ENCODE results near the gene RANGAP1.

DNA sequence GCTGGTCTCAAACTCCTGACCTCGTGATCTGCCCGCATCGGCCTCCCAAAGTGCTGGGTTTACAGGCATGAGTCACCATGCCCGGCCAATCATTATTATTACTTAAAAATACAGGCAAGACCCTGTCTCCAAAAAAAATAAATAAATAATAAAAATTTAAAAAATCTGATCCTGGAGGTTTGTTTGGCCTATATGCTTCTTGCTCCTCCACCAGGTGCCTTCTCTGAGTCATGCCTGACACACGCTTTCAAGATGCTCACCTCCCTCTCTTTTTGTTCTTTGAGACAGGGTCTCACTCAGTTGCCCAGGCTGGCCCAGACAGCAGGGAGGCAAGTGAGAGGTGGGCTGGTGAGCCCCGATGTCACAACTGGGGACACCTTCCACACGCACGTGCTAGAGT is 28.8 kb upstream of the RANGAP1 start:
- TF ChIP-seq, protein P1, sequence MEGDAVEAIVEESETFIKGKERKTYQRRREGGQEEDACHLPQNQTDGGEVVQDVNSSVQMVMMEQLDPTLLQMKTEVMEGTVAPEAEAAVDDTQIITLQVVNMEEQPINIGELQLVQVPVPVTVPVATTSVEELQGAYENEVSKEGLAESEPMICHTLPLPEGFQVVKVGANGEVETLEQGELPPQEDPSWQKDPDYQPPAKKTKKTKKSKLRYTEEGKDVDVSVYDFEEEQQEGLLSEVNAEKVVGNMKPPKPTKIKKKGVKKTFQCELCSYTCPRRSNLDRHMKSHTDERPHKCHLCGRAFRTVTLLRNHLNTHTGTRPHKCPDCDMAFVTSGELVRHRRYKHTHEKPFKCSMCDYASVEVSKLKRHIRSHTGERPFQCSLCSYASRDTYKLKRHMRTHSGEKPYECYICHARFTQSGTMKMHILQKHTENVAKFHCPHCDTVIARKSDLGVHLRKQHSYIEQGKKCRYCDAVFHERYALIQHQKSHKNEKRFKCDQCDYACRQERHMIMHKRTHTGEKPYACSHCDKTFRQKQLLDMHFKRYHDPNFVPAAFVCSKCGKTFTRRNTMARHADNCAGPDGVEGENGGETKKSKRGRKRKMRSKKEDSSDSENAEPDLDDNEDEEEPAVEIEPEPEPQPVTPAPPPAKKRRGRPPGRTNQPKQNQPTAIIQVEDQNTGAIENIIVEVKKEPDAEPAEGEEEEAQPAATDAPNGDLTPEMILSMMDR (optimal IDR thresholded peaks at IDR 0.05 in 1 of 3, IDR thresholded peaks at IDR 0.05 in 1 of 3, conservative IDR thresholded peaks at IDR 0.05 in 1 of 3; ENCODE audit: extremely low read depth in 1 of 3, insufficient read depth in 2 of 3, low read length in 3 of 3) = no peak
- TF ChIP-seq EZH2 (IDR thresholded peaks at IDR 0.05; ENCODE audit: low read length) = no peak
